GM18505 (cell line): Measurements from ENCODE around the gene KDM4B.
"Not testable (repeated sequence)": the region's sequence is repeated elsewhere in the genome, so short reads cannot be mapped to it uniquely, and the experiment has no call there.

ENCODE experiments used
- ATAC-seq: cut with Tn5 transposase; IDR thresholded peaks from one replicate; pipeline ENCODE4 v1.9.1; 2021; ENCODE audit not compliant: unreplicated experiment
- POLR2A ChIP-seq: IDR thresholded peaks from 4 replicates; pipeline ENCODE4 v1.6.1; 2011; ENCODE audit warnings: borderline replicate concordance; ENCODE audit not compliant: insufficient read depth, insufficient read length; ENCODE audit errors: extremely low read depth

Gene KDM4B

DNA sequence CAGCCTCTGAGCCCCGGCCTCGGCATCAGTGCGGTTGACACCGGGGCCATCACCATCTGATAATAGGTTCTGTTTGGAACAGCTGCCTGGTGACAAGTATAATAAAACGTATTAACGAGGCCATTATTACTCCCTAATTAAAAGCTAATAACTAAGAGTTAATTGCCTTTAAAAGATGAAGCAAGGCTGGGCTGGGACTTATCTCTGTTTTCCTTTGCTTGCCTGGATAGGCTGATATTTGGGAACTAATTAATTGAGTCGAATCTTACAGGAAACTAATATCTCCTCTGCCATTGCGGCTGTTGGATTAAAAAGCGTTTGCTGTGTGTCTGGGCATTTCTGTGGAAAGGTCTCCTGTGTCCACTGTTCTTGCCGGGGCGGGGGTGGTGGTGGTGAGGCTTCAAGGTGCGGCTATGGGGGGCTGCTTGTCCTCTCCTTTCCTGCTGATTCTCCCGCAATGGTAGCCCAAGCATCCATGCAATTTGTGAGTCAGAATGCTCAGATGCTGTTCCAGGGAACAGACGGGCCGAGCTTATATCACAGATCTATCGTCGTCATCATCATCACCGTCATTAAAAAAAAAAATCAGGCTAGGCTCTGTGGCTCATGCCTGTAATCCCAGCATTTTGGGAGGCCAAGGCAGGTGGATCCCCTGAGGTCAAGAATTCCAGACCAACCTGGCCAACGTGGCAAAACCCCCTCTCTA lies 209.0 kb downstream of the KDM4B start:
- TF ChIP-seq POLR2A = no peak
- ATAC-seq = no peak

DNA sequence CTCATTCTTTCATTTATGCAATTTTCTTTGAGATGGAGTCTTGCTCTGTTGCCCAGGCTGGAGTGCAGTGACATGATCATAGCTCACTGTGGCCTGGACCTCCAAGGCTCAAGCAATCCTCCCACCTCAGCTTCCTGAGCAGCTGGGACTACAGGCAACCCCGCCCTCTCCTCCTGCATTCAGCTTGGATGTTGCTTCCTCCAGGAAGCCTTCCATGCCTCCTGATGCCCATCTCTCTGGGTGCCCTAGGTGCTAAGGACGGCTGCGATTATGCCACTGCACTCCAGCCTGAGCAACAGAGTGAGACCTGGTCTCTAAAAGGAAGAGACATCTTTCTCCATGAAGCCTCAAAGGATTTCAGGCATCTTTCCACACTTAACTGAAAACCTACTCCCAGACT lies 209.9 kb downstream of the KDM4B start:
- no peak for TF ChIP-seq POLR2A
- ATAC-seq = no peak

GRCh38 chr19:5179256-5179655 lies 210.3 kb downstream of the KDM4B start:
- TF ChIP-seq POLR2A = no peak
- no peak for ATAC-seq

- ATAC-seq = no peak
- no peak for TF ChIP-seq POLR2A
Measured at GRCh38 chr19:5181329-5181728, 212.4 kb downstream of the KDM4B start.

- no peak for TF ChIP-seq POLR2A
- no peak for ATAC-seq
Measured at GRCh38 chr19:5182751-5183150, 213.8 kb downstream of the KDM4B start.

- no peak for TF ChIP-seq POLR2A
- no peak for ATAC-seq
Measured at GRCh38 chr19:5183616-5184015, 214.7 kb downstream of the KDM4B start.

GRCh38 chr19:5184930-5185329 lies 216.0 kb downstream of the KDM4B start:
- ATAC-seq = no peak
- no peak for TF ChIP-seq POLR2A

DNA sequence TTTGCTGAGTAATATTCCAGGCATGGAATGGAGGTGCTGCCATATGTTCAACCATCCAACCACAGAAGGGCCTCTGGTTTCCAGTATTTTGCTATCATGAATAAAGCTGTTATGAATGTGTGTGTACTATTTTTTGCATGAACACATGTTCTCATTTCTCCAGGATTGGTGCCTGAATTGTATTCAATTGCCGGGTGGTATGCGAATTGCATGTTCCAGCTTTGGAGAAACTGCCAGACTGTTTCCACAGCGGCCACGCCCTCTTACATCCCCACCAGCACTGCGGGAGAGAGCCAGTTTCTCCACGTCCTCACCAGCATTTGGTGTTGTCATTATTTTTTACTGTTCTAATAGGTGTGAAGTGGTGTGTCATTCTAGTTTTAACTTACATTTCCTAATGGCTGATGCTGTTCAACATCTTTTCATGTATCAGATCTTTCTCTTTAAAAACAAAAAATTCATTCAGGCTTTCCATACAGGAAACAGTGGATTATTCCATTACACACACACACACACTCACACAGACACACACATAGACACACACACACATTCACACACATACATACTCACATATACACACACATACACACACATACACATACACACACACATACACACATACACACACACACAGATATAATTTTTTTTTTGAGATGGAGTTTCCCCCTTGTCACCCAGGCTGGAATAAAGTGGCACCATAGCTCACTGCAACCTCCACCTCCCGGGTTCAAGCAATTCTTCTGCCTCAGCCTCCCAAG lies 217.6 kb downstream of the KDM4B start:
- no peak for ATAC-seq
- TF ChIP-seq POLR2A = no peak

GRCh38 chr19:5188548-5189317 lies 219.8 kb downstream of the KDM4B start:
- no peak for TF ChIP-seq POLR2A
- no peak for ATAC-seq

- ATAC-seq = no peak
Measured at GRCh38 chr19:5189318-5189607, 220.3 kb downstream of the KDM4B start.

GRCh38 chr19:5191091-5191490 lies 222.2 kb downstream of the KDM4B start:
- ATAC-seq = no peak
- no peak for TF ChIP-seq POLR2A

More at GRCh38 chr19:5189318-5189607, 220.3 kb downstream of the KDM4B start:
- no peak for TF ChIP-seq POLR2A

GRCh38 chr19:5192568-5192967 lies 223.7 kb downstream of the KDM4B start:
- no peak for TF ChIP-seq POLR2A
- ATAC-seq = no peak

DNA sequence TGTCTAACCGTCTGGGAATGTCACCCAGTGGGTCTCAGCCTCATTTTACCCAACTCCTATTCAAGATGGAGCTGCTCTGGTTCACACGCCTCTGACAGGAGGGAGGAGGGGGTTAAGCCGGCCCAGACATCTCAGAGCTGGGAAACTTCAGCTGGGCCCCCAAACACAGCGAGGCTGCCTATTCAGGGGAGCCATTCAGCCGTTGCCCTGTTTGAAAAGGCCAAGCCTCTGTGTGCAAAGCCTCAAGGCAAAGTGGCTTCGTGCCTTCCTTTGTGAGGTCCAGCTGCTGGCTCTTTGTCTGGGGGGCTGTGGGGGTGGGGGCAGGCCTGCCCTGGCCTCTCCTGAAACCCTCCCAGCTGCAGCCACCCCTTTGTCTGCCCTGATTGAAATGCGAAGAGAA lies 224.3 kb downstream of the KDM4B start:
- no peak for ATAC-seq
- no peak for TF ChIP-seq POLR2A

DNA sequence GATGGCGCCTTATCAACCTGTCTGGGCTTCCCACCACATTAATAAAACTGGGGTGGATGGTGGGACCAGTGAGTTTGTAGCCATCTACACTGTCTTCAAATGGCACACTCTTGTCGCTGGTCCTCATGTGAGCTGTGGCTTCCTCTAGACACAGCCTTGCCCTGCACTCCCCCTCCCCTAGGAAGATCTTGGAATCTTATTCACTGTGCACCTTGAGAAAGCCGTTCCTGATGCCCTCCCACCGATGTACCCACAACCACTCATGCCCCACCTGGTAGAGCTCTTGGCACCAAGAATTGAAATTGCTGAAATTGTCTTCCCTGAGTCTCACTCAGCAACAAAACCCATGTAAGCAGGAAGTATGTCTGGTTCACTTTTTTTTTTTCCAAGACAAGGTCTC lies 225.7 kb downstream of the KDM4B start:
- no peak for ATAC-seq
- no peak for TF ChIP-seq POLR2A

GRCh38 chr19:5195587-5195986 lies 226.7 kb downstream of the KDM4B start:
- not testable (repeated sequence) for ATAC-seq
